SK-N-MC (cell line): ENCODE results near the gene CCL16.

Experiments used
- EZH2 ChIP-seq: fragments of 200-600 bp; sonication (generic); IDR thresholded peaks from one replicate; pipeline ENCODE4 v1.6.1; 2017; ENCODE audit warnings: antibody characterized with exemption
- FOXP2 ChIP-seq: optimal IDR thresholded peaks from 2 replicates; pipeline ENCODE3; 2011; ENCODE audit warnings: mild to moderate bottlenecking, moderate library complexity; ENCODE audit not compliant: insufficient read depth; ENCODE audit errors: extremely low read length, control extremely low read depth
- POLR2AphosphoS5 ChIP-seq: IDR thresholded peaks from 2 replicates; pipeline ENCODE4 v1.6.1; 2012; ENCODE audit warnings: mild to moderate bottlenecking, low read depth, low read length, borderline replicate concordance

DNA sequence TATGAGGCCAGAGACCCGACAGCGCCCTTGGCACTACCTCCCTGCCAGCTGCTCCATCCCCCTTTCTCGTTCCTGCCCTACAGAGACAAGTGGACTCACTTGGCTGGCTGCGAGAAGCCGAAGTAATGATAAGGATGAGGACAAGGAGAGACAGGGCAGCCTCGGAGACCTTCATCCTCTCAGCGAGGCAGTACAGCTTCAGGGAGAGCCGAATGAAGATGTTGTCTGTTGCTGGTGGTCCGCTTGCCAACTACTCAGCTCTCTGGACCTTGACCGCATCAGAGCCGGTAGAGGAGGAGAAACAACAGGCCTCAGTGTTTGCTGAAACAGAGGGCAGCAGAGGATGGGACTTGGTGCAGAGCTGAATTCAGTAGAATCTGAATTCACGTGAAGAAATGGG is at the start of gene CCL16:
- TF ChIP-seq EZH2 (no peak), POLR2AphosphoS5 (no peak), FOXP2 (no peak)
